ENCODE data around the gene PKD1L1. TPM values are rescaled to one million over a fixed set of nuclear protein-coding genes. Genes with fewer than 3 reads are reported as not detected.
"Not testable (repeated sequence)": the region's sequence is repeated elsewhere in the genome, so short reads cannot be mapped to it uniquely, and the experiment has no call there.

Gene PKD1L1
- total RNA-seq, 4 donors from 2014 or later, result 0.06 to 0.19 (median 0.13) TPM; not detected in 1

DNA sequence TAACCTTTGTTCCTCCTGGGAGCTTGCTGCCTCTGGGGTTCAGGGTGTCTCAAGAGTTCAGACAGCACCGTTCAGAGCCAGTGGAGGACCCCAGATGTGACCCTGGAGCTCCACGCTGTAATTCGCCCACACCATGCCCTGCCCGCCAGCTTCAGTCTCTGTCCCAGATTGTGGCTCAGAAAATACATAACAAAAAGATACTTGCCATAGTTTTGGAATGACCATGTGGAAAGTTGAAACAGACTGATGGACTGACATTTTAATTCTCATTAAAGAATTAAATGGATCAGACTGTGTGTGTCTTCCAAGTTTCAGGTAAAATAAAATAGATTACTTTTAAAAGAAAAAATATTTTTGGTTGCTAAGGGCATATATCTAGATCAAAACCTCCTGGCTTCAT lies 191.6 kb downstream of the PKD1L1 start:
- no peak for DNase-seq
- Histone ChIP-seq H3K4me3 (no peak overlapping the region), H3K36me3 (no peaks in the 10 kb centered on the region), H3K27ac (no peak overlapping the region), H3K9me3 (no peaks in the 10 kb centered on the region), H3K4me1 (peaks cover 0 to 14% (median 0%) of the 10 kb centered on the region in 3 donors), H3K27me3 (no peaks in the 10 kb centered on the region)
- intact Hi-C loops (cut with DNase I), result no loop called here
- TF ChIP-seq CTCF (IDR thresholded peaks at IDR 0.05) (no peak), POLR2A (IDR thresholded peaks at IDR 0.05) (no peak)
- WGBS, 2 donors, result 96 to 97% methylated on average over 4 of the region's 4 CpGs

DNA sequence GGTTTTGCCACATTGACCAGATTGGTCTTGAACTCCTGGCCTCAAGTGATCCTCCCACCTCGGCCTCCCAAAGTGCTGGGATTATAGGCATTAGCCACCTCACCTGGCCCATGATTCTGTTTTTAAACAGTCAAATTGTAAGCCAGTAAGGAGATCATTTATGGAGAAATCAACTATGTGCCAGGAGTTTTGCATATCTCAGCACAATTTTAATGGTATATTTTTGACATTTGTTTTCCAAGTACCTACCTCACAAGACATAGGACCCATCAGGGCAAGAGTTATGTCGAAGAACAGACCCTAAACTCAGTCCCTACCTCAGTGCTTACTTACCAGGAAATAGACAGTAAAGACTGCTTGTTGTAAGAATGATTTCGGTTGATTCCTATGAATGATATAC lies 193.0 kb downstream of the PKD1L1 start:
- H3K27me3 ChIP-seq, result no peaks in the 10 kb centered on the region
- H3K36me3 ChIP-seq, result no peaks in the 10 kb centered on the region
- intact Hi-C loops (cut with DNase I), result no loop called here
- no peak overlapping the region for H3K27ac ChIP-seq
- H3K9me3 ChIP-seq, result no peaks in the 10 kb centered on the region
- H3K4me1 ChIP-seq, result peaks cover 0 to 14% (median 0%) of the 10 kb centered on the region in 3 donors
- H3K4me3 ChIP-seq, result no peak overlapping the region
- no peak for DNase-seq
- TF ChIP-seq CTCF (IDR thresholded peaks at IDR 0.05) (no peak), POLR2A (IDR thresholded peaks at IDR 0.05) (no peak)
- 51 to 80% methylated on average over 3 of the region's 3 CpGs for WGBS, 2 donors

DNA sequence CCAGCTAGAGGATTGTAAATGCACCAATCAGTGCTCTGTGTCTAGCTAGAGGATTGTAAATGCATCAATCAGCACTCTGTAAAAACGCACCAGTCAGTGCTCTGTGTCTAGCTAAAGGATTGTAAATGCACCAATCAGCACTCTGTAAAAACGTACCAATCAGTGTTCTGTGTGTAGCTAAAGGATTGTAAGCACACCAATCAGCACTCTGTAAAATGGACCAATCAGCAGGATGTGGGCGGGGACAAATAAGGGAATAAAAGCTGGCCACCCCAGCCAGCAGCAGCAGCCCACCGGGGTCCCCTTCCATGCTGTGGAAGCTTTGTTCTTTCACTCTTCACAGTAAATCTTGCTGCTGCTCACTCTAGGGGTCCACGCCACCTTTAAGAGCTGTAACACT lies 196.5 kb downstream of the PKD1L1 start:
- H3K4me3 ChIP-seq; H3K27me3 ChIP-seq; DNase-seq; H3K36me3 ChIP-seq; H3K9me3 ChIP-seq; H3K4me1 ChIP-seq; H3K27ac ChIP-seq; intact Hi-C loops (cut with DNase I): not testable (repeated sequence)
- WGBS, 2 donors, result 75 to 83% methylated on average over 3 to 5 of the region's 5 CpGs

- no peak for DNase-seq
- no peaks in the 10 kb centered on the region for H3K4me1 ChIP-seq
- TF ChIP-seq CTCF (IDR thresholded peaks at IDR 0.05), result no peak
- TF ChIP-seq POLR2A (IDR thresholded peaks at IDR 0.05), result no peak
- no peak overlapping the region for H3K27ac ChIP-seq
- H3K36me3 ChIP-seq, result no peaks in the 10 kb centered on the region
- H3K9me3 ChIP-seq, result no peaks in the 10 kb centered on the region
- H3K27me3 ChIP-seq, result peaks cover 0 to 7% (median 0%) of the 10 kb centered on the region in 4 donors
- intact Hi-C loops (cut with DNase I), result no loop called here
- H3K4me3 ChIP-seq, result no peak overlapping the region
- WGBS, 2 donors, result 18 to 52% methylated on average over 5 of the region's 5 CpGs
These were observed 197.2 kb downstream of the PKD1L1 start for GRCh38 chr7:47751043-47751442.

GRCh38 chr7:47748041-47748440 lies 200.2 kb downstream of the PKD1L1 start:
- 82 to 86% methylated on average over 6 to 7 of the region's 7 CpGs for WGBS, 2 donors
- Histone ChIP-seq H3K4me3 (no peak overlapping the region), H3K27ac (no peak overlapping the region), H3K9me3 (no peaks in the 10 kb centered on the region), H3K36me3 (no peaks in the 10 kb centered on the region), H3K27me3 (peaks cover 0 to 16% (median 0%) of the 10 kb centered on the region in 4 donors), H3K4me1 (no peaks in the 10 kb centered on the region)
- TF ChIP-seq CTCF (IDR thresholded peaks at IDR 0.05) (no peak), POLR2A (IDR thresholded peaks at IDR 0.05) (no peak)
- DNase-seq, result no peak
- intact Hi-C loops (cut with DNase I), result no loop called here

- no peaks in the 10 kb centered on the region for H3K36me3 ChIP-seq
- DNase-seq, result no peak
- H3K9me3 ChIP-seq, result no peaks in the 10 kb centered on the region
- peaks cover 0 to 21% (median 0%) of the 10 kb centered on the region in 4 donors for H3K27me3 ChIP-seq
- 81 to 92% methylated on average over 6 of the region's 6 CpGs for WGBS, 2 donors
- intact Hi-C loops (cut with DNase I), result no loop called here
- no peak overlapping the region for H3K27ac ChIP-seq
- TF ChIP-seq POLR2A (IDR thresholded peaks at IDR 0.05) (no peak), CTCF (IDR thresholded peaks at IDR 0.05) (no peak)
- no peaks in the 10 kb centered on the region for H3K4me1 ChIP-seq
- no peak overlapping the region for H3K4me3 ChIP-seq
These were observed 201.1 kb downstream of the PKD1L1 start for GRCh38 chr7:47747160-47747559.
